Measurements from ENCODE around the gene PADI2. TPM values are rescaled to one million over a fixed set of nuclear protein-coding genes. Genes with fewer than 3 reads are reported as not detected.

Gene PADI2
- total and polyA plus RNA-seq, 9 of the 15 experiments (the other 6 are each of a cell fraction or from before 2014, with no cell fraction given), result 0.01 to 0.11 (median 0.01) TPM; not detected in 5

DNA sequence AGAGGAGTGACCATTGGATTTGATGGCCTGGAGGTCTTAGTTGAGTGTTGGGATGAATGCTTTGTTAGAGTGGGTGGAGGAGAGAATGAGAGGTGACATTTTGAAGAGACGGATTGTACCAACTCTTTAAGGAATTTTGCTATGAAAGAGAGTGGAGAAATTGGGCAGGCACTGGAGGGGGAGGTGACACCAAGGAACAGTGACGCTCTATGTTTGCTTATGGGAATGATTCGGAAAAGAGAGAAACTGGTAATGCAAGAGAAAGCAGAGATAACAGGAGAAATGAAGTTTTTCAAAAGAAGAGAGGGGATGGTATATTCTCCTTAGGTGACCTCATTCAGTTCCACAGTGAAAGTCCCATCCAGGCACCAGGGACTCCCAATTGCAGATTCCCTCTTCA, 24.5 kb upstream of the PADI2 start:
- 0% methylated on average over 3 of the region's 3 CpGs for WGBS (ENCODE audit: insufficient coverage, low coverage, missing lambda C conversion rate)

More for the DNA sequence above, 24.5 kb upstream of the PADI2 start:
- no peaks in the 10 kb centered on the region; the same call in 1 of the 2 replicates for H4K20me1 ChIP-seq (replicated peaks; ENCODE audit: control insufficient read depth, insufficient read depth, low read length)
- peaks cover 16 to 29% of the 10 kb centered on the region in 2 experiments for H3K27me3 ChIP-seq (ENCODE audit: control insufficient read depth in 2 of 2, insufficient read depth in 2 of 2, low read length in 2 of 2)
- no peak overlapping the region for H3K27ac ChIP-seq (ENCODE audit: extremely low read depth, low read depth, low read length)
- ChIA-PET POLR2A (no interaction called here), CTCF (ENCODE audit: low intra/inter-chr PET ratio) (no interaction called here)
- no peaks in the 10 kb centered on the region for H3K79me2 ChIP-seq (ENCODE audit: control insufficient read depth, insufficient read depth, low read length)
- H3K9me1 ChIP-seq (ENCODE audit: control insufficient read depth, insufficient read depth, low read length), result no peaks in the 10 kb centered on the region
- DNase-seq (ENCODE audit: extremely low read depth in 1 of 4, low spot score in 3 of 4) (no peak), ATAC-seq (no peak), FAIRE-seq (no peak)
- BruUV-seq (replicated peaks), result no TSS peak
- TF ChIP-seq, protein P1, sequence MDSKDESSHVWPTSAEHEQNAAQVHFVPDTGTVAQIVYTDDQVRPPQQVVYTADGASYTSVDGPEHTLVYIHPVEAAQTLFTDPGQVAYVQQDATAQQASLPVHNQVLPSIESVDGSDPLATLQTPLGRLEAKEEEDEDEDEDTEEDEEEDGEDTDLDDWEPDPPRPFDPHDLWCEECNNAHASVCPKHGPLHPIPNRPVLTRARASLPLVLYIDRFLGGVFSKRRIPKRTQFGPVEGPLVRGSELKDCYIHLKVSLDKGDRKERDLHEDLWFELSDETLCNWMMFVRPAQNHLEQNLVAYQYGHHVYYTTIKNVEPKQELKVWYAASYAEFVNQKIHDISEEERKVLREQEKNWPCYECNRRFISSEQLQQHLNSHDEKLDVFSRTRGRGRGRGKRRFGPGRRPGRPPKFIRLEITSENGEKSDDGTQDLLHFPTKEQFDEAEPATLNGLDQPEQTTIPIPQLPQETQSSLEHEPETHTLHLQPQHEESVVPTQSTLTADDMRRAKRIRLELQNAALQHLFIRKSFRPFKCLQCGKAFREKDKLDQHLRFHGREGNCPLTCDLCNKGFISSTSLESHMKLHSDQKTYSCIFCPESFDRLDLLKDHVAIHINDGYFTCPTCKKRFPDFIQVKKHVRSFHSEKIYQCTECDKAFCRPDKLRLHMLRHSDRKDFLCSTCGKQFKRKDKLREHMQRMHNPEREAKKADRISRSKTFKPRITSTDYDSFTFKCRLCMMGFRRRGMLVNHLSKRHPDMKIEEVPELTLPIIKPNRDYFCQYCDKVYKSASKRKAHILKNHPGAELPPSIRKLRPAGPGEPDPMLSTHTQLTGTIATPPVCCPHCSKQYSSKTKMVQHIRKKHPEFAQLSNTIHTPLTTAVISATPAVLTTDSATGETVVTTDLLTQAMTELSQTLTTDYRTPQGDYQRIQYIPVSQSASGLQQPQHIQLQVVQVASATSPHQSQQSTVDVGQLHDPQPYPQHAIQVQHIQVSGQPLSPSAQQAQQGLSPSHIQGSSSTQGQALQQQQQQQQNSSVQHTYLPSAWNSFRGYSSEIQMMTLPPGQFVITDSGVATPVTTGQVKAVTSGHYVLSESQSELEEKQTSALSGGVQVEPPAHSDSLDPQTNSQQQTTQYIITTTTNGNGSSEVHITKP (IDR thresholded peaks at IDR 0.05; ENCODE audit: partially characterized antibody), result peak; percentile 82
- TF ChIP-seq, protein P2, sequence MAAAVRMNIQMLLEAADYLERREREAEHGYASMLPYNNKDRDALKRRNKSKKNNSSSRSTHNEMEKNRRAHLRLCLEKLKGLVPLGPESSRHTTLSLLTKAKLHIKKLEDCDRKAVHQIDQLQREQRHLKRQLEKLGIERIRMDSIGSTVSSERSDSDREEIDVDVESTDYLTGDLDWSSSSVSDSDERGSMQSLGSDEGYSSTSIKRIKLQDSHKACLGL (CRISPR knock-in tag; IDR thresholded peaks at IDR 0.05; ENCODE audit: borderline replicate concordance, poor library complexity, severe bottlenecking), result no peak
- TF ChIP-seq C11orf30 (IDR thresholded peaks at IDR 0.05; ENCODE audit: low read depth), result no peak
- no peak overlapping the region for H2AFZ ChIP-seq (ENCODE audit: low read depth, low read length)
- H3K36me3 ChIP-seq (ENCODE audit: control insufficient read depth, insufficient read depth, low read length), result no peaks in the 10 kb centered on the region
- H3K9ac ChIP-seq (ENCODE audit: insufficient read depth in 1 of 2, low read depth in 2 of 2, low read length in 2 of 2), result no peak overlapping the region
- H3K9me3 ChIP-seq (replicated peaks; ENCODE audit: control insufficient read depth, insufficient read depth, low read depth, low read length), result no peaks in the 10 kb centered on the region
- no peak overlapping the region for H3K4me3 ChIP-seq
- no peak overlapping the region for H3K4me2 ChIP-seq (ENCODE audit: insufficient read depth, low read length)
- H3K4me1 ChIP-seq (replicated peaks in 1 of 2; ENCODE audit: control insufficient read depth in 2 of 2, insufficient read depth in 2 of 2, low read length in 2 of 2), result no peaks in the 10 kb centered on the region
- intact Hi-C loops (cut with micrococcal nuclease) (no loop called here), in situ Hi-C loops (cut with MboI) (no loop called here)
